RPMI7951 (cell line): ENCODE results near the gene ALAS2. TPM values are rescaled to one million over a fixed set of nuclear protein-coding genes. Genes with fewer than 3 reads are reported as not detected.
"Not testable (repeated sequence)": the region's sequence is repeated elsewhere in the genome, so short reads cannot be mapped to it uniquely, and the experiment has no call there.

Experiments used
- DNase-seq: peaks from one replicate; pipeline ENCODE4 v3.0.0-alpha.2; 2012; ENCODE audit warnings: low read depth
- total RNA-seq: library from RNA; depleted of rRNA; stranded (reverse); fragments of >200 nt; shearing (Covaris generic); gene quantifications from 2 replicates; pipeline ENCODE4 v1.2.3, GENCODE V29; 2014; rRNA removed

ALAS2 gene
- total RNA-seq, 1 experiment from 2014 or later: not detected

DNA sequence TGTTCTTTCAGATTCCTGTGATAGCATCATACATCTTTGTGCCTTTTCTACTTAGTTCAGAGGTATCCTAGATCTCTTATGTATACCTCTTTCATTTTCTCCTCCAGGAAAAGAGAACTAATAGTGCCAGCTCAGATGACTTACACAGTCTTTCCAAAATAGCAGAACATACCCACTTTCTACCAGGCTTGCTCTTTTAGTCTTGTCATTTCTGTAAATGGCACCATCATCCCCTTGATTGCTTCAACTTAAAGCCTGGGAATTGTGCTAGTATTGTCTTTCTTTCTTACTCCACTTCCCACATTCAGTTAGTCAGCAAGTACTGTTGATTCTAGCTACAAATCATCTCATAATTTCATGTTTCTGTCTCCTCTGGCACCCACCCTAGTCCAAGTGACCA, 25.5 kb downstream of the ALAS2 start:
- no peak for DNase-seq

DNA sequence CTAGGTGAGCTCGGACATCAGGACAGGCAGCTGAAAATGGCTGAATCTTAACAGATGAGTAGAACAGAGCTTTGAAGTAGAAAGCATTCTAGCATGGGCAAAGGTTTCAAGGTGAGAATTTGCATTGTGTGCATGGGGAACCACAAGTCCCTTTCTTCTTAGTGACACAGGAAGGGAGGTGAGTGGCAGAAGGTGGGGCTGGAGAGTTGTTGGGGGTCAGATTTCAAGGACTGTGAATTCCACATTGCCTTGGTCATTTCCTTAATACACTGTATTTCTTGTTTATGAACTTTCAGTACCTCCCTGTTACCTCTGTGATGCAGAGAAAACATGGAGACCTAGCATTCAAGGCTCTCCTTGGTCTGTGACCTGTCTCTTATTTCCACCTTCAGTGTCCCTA, 26.5 kb downstream of the ALAS2 start:
- no peak for DNase-seq

DNA sequence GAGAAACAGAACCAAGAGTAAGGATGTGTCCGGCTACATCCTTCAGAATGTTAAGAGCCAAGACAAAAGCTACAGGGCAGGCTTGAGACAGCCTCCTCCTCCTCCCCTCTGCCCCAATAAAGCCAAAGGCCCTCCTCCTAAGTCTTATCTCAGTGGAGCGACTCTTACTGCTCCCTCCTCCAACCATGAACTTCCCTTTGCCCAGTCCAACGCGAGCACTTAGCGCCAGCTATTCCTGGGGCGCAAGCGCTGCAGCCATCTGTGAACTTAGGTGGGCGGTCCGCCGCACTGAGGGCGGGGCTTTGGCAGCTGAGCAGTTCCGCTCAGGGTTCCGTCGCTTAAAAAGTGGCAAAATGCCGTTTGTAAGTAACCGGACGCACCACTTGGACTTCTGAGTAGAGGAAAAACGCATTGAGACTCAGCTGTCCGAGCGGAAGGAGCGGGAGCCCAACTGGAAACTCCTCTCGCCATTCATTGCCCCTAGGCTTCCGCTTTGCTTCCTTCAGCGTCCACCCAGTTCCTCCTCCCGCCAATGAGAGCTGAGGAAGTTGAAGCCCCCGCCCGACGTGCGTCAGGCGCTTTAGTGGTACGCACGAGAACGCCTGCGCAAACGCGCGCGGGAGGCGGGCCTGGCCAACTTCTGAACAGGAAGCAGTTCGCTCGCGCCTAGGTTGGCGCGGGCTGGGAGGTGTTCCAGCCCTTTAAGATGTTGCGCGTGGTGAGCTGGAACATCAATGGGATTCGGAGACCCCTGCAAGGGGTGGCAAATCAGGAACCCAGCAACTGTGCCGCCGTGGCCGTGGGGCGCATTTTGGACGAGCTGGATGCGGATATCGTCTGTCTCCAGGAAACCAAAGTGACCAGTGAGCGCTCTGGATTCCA, 30.8 kb downstream of the ALAS2 start, which contains the start of gene APEX2:
Gene APEX2 (plus strand): TSS at position 647 of the 882 bp plus-strand sequence. CDS start 60 bp downstream, at position 707.
- DNase-seq: peak; percentile 95

DNA sequence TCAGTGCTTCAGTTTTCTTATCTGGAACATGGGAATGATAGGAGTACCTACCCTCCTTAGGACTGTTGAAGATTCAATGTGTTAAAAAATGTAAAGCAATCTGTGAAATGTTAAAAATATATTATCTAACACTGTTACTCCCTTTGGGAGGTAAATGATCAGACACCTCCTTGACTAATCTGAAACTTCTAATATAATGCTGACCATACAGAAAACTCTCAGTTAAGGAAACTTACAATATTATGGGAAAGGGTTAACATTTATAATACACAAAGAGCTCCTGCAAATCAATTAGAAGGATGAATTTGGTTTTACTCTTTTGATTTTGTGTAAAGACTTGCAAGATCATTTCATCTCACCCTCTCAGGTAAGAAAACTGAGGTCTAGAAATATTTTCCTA, 35.2 kb downstream of the ALAS2 start:
- no peak for DNase-seq

DNA sequence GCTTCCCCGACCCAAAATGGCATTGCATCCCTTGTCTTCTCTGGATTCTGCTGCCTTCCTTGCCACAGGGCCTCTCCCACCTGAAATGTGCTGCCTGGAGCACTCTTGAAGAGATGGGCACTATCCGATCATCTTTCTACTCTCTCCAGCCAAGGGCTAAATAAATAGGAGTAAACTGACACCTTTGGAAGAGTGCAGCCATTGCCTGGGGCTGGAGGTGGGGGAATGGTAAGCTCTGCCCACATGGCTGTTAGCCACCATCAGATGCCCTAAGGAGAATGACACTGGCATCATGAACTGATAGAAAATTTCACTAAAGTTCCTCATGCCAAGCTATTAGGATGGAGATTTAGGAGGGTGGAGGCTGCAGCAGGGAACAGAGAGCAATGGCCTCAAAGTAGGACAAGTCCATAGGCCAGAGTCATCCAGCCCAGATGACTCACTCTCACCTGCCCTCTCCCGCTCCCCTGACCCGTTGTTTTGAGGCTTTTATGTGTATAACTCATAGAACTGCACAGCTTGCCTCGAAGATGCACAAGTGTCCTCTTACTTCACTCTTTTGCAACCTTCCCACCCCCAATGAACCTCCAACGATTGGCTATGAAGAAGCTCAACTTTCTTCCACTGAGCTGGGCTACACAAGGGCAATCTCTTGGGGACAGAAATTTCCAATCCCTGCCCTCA, 36.0 kb downstream of the ALAS2 start:
- no peak for DNase-seq

DNA sequence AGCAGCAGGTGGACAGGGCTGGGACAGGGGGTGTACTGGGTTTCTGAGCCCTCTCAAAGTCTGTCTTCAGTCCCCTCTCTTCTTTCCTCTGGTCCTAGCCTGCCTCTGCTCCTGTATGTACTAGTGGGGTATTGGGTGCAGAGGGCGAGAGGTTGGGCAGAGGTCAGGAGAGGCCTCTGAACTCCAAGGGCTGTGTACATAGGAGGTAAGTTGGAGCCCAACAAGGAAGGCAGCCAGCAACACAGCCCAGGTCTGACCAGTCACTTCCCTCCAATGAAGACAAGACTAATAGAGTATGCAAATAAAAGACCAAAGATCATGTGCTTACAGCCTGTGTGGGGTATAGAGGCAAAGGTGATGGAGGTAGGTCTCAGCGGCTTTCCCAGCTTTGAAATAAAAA, 36.7 kb downstream of the ALAS2 start, which contains the start of gene PFKFB1:
Gene PFKFB1 (minus strand): TSS at position 90 of the 400 bp plus-strand sequence. CDS start 181 bp downstream, outside the sequence.
- no peak for DNase-seq

DNA sequence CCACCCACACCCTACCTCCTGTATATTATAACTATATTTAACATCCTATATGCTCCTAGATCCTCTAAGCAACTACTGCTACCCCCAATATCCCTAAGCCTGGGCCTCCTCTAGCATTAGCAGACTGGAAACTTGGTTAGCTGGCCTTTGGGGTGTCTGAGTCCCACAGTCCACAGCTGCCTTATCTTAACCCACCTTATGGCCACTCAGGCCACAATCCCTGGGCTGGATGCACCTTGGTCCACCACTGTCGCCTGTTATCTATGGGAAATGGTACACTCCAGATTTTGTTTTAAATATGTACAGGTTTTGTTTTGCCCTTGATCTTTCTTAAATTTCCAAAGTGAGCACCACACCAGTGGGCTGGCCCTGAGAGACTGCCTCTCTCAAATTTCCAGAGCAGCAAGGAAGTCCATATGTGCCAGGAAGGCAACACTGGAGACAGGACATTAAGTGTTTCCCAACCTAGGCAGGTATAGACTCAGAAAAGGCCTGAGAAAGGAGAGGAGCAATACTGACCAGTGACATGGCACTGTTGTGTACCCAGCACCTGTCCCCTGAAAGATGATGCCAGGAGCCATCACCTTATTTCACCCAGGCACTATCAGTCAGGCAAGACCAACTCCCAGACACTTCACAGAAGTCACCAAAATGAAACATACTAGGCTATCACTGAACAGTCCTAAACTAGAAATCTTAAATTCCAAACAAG, 37.7 kb downstream of the ALAS2 start:
- no peak for DNase-seq

DNA sequence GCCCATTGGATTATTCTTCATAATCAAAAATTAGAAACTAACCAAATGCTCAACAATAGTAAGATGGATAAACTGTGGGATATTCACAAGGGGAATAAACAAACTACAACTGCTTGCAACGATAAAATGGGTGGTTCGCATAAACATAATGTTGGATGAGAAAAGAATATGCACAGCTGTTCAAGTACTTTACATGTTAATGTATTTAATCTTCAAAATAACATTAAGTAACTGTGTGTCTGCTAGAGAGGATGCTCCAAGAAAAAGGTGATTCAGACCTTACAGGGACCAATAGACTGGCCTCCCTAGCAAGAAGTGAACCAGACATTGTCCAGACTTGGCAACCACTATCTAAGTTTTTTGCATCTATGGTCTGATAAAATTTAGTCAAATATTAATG, 39.1 kb downstream of the ALAS2 start:
- no peak for DNase-seq

DNA sequence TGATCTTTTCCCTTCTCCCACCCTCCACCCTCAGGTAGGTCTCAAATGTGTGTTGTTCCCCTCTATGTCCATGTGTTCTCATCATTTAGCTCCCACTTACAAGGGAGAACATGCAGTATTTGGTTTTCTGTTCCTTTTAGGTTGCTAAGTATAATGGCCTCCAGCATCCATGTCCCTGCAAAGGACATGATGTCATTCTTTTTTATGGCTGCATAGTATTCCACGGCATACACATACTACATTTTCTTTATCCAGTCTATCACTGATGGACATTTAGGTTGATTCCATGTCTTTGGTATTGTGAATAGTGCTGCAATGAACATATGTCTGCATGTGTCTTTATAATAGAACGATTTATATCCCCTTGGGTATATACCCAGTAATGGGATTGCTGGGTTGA, 47.5 kb downstream of the ALAS2 start:
- DNase-seq: not testable (repeated sequence)

DNA sequence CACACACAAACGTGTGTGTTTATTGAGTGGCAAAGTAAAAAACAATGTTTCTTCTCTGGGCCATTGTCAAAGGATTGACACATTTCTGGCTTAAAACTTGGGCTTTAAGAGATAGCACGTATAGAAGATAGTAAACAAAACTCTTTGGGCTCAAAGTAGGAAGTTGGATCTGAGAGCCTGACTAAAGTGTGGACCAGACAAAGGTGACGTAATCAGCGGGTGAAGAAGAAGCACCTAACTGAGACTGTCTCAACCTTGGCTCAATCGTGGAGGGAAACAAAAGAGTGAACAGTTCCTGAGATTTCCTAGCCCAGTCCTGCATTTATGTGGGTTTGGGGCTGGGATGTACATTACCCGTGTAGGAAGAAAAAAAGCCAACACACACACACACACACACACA, 50.4 kb downstream of the ALAS2 start:
- DNase-seq: no peak

DNA sequence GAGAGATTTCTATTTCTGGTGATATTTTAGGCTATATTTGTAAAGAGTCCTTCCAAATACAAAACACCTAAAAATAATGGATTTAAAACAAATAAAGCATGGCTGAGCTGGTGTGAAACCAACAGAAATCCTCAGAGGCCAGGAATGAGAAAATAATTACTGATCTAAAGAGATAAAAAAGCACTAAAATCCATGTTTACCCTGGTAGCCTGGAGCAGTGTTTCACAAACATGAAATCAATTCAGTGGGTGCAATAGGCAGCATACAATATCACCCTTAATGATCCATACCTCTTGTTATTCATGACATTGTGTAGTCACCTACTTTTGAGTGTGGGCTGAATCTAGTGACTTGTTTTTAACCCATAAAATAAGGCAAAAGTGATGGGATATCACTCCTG, 51.3 kb downstream of the ALAS2 start:
- DNase-seq: no peak

DNA sequence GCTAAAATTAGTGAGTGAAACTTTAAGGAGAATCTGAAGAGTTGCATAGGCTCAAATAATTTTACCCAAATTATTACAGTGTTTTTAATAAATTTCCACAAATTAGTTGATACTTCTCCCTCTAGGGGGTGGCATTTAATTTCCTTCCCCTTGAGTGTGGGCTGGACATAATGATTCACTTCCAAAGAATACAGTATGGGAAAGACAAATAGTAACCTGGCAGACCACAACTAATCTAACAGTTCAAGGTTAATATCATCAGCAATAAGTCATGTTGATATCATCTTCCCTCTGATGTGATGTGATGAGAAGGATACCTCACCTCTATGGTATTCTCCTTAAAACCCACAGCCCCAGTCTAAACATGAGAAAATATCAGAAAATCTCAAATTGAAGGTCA, 52.3 kb downstream of the ALAS2 start:
- peak; percentile 19 for DNase-seq

DNA sequence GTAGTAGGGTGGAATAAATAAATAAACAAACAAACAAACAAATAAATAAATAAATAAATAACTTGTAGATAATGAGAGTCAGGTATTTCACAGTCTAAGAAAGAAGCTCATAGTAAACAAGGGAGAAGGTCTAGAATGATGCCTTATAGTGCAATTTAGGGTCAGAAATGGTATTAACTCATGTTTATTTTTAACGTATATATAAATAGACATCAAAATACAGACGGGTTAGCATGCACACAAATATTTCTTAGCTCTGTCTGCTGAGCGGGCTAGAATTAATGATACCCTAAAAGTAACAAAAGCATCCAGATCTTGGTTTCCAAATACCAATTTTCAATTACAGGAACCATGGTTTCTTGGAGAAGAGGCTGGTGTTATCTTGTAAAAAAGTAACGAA, 53.4 kb downstream of the ALAS2 start:
- no peak for DNase-seq

DNA sequence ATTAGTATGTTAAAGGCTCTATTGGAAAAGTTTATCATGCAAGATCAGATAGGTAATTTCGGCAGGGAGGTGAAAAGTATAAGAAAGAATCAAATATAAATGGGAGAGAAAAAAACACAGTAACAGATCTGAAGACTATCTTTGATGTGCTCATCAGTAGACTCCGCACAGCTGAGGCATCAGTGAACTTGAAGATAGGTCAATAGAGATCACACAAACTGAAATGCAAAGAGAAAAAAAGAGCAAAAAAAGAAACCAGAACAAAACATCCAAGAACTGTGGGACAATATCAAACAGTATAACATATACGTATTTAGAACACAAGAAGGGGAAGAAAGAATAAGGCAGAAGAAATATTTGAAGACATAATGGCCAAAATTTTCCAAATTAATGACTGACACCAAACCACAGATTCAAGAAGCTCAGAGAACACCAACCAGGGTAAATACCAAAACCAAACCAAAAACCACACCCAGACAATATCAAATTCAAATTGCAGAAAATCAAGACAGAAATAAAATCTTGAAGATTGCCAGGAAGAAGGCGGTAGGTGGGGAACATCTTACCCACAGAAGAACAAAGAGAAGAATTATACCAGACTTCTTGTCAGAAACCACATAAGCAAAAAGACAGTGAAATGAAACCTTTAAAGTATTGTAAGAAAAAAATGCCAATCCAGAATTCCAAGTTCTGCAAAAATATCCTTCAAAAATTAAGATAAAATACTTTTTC, 65.8 kb downstream of the ALAS2 start:
- DNase-seq: no peak

DNA sequence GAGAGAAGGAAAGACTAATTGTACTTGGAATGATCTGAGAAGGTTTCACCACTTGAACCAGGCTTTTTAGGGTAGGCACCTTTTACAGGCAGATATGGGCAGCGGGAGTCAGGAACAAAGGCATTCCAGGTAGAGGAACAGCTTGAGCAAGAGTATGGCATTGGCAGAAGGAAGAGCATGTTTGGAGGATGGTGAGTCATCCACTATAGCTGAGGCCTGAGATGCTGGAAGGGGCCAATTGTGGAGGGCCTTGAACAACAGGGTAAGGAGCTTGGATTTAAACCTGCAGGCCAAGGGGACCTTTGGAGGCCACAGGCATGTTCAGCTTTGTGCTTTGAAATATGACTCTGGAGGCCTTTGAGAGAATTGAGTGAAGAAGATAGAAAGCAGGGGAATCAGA, 69.0 kb downstream of the ALAS2 start:
- DNase-seq: no peak

Other genes with a start within 250 kb of the ALAS2 start
- 1.2 TPM in 2 replicates for gene ITIH6, start 232.7 kb downstream of the ALAS2 start, total RNA-seq
- gene MAGED2, start 223.2 kb downstream of the ALAS2 start, total RNA-seq: 189 and 239 TPM in 2 replicates
- gene TRO, start 110.2 kb downstream of the ALAS2 start, total RNA-seq: 9.9 and 15.0 TPM in 2 replicates
- gene PFKFB1, start 36.8 kb downstream of the ALAS2 start, total RNA-seq: 0.20 TPM in 1 of 2 replicates, not detected in the other
- gene APEX2, start 30.6 kb downstream of the ALAS2 start, total RNA-seq: 22.5 and 29.3 TPM in 2 replicates
- gene PAGE2B, start 44.1 kb upstream of the ALAS2 start, total RNA-seq: 0.78 TPM in 1 of 2 replicates, not detected in the other
- 7.4 and 9.3 TPM in 2 replicates for gene PAGE2, start 58.0 kb upstream of the ALAS2 start, total RNA-seq
- gene PAGE5, start 189.4 kb upstream of the ALAS2 start, total RNA-seq: 41.0 and 56.8 TPM in 2 replicates
- not detected in 2 replicates for gene PAGE3, start 233.9 kb upstream of the ALAS2 start, total RNA-seq